Epithelial cell of esophagus (primary cell): ENCODE results near the gene MLPH.

ENCODE experiments used
- DNase-seq: peaks from one replicate; pipeline ENCODE4 v3.0.0; 2010; ENCODE audit warnings: low read depth
- H3K4me3 ChIP-seq: 2 replicates; pipeline ENCODE4 v1.5.1; 2011; ENCODE audit warnings: mild to moderate bottlenecking, low read length, control low read depth
- TF ChIP-seq, protein P1 (sequence below): IDR thresholded peaks from 2 replicates; pipeline ENCODE4 v1.5.1; 2011; ENCODE audit warnings: low read depth, mild to moderate bottlenecking, low read length, control low read depth, inconsistent platforms; ENCODE audit not compliant: insufficient read depth; ENCODE audit errors: missing control alignments

The MLPH gene

GRCh38 chr2:237505188-237505939 lies 18.3 kb downstream of the MLPH start:
- DNase-seq = no peak
- TF ChIP-seq, protein P1, sequence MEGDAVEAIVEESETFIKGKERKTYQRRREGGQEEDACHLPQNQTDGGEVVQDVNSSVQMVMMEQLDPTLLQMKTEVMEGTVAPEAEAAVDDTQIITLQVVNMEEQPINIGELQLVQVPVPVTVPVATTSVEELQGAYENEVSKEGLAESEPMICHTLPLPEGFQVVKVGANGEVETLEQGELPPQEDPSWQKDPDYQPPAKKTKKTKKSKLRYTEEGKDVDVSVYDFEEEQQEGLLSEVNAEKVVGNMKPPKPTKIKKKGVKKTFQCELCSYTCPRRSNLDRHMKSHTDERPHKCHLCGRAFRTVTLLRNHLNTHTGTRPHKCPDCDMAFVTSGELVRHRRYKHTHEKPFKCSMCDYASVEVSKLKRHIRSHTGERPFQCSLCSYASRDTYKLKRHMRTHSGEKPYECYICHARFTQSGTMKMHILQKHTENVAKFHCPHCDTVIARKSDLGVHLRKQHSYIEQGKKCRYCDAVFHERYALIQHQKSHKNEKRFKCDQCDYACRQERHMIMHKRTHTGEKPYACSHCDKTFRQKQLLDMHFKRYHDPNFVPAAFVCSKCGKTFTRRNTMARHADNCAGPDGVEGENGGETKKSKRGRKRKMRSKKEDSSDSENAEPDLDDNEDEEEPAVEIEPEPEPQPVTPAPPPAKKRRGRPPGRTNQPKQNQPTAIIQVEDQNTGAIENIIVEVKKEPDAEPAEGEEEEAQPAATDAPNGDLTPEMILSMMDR = no peak
- H3K4me3 ChIP-seq = no peak overlapping the region

DNA sequence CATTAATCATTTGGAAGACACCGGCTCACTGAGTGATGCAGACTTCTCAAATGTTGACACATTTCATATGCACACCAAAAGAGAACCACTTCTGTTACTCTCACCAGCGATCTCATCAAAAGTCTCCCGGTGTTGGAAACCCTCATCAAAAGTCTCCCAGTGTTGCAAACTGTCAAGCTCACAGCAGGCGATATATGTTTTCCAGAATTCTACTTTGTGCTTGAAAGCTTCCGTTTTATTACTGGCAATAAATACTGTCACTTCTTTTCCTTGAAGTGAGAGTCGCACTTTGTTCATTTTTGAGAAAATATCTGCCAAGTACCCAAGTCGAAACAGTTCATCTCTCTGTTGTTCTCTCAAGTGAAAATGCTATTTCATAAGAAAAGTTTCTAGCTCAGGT lies 20.5 kb downstream of the MLPH start:
- no peak for DNase-seq
- H3K4me3 ChIP-seq = no peak overlapping the region
- TF ChIP-seq, protein P1 = no peak

GRCh38 chr2:237508361-237508760 lies 21.3 kb downstream of the MLPH start:
- TF ChIP-seq, protein P1 = no peak
- no peak for DNase-seq
- H3K4me3 ChIP-seq = no peak overlapping the region

DNA sequence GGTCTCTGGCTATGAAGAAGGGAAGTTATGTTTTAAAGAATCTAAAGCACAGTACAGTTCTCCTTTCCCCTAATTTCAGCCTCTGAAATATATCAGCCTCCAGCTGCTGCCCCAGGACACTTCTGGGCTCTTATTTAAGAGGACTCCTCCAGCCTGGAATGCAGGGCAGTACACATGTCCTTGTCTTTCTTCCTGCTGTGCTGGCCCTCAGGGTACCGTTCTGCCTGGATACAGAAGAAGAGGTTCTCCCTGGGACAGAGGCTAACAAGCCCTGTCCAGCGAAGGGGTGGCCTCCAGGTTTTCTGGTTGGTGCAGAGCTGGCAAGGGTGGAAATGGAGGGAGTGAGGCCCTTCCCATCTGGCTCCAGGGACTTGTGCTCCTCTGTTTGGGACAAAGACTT lies 22.1 kb downstream of the MLPH start:
- TF ChIP-seq, protein P1 = no peak
- DNase-seq = no peak
- no peak overlapping the region for H3K4me3 ChIP-seq

- no peak for DNase-seq
- no peak overlapping the region for H3K4me3 ChIP-seq
- TF ChIP-seq, protein P1 = no peak
Measured at GRCh38 chr2:237509905-237510304, 22.9 kb downstream of the MLPH start.

GRCh38 chr2:237510502-237511217 lies 23.6 kb downstream of the MLPH start:
- H3K4me3 ChIP-seq = no peak overlapping the region
- TF ChIP-seq, protein P1 = no peak
- no peak for DNase-seq
